B cell (primary cell): ENCODE results near the gene KCNAB3. TPM values are rescaled to one million over a fixed set of nuclear protein-coding genes. Genes with fewer than 3 reads are reported as not detected.

ENCODE experiments used
- ATAC-seq: fragments of 200-7000 bp; cut with Tn5 transposase; one replicate; pipeline ENCODE4 v1.10.0; 2021; ENCODE audit warnings: low read depth, mild to moderate bottlenecking, moderate number of reproducible peaks, moderate library complexity
- CTCF ChIA-PET: fragments of 350-600 bp; sonication (Branson Sonifier 250); formaldehyde crosslinking; loops from one replicate; lab custom pipeline; 2021; ENCODE audit warnings: antibody characterized with exemption, inconsistent platforms; lab: Charles Lee
- POLR2A ChIA-PET: fragments of 350-600 bp; sonication (Branson Sonifier 250); formaldehyde crosslinking; loops from one replicate; lab custom pipeline; 2021; ENCODE audit warnings: antibody characterized with exemption; lab: Charles Lee
- DNase-seq: peaks from one replicate; pipeline ENCODE4 v3.0.0; 2013
- H2AFZ ChIP-seq: 2 replicates; pipeline ENCODE4 v1.6.1; 2012; ENCODE audit warnings: mild to moderate bottlenecking, low read depth, low read length; ENCODE audit not compliant: insufficient read depth, poor library complexity, severe bottlenecking
- H3K27ac ChIP-seq, 2 donors: 1 replicate in 1 of 2; 2 replicates in 1 of 2; pipeline ENCODE4 v1.5.1; 2012 to 2013; ENCODE audit warnings: low read length in 2 of 2, mild to moderate bottlenecking in 2 of 2, moderate library complexity in 1 of 2
- H3K27me3 ChIP-seq, 4 experiments: fragments of 200-600 bp in 1 of 4; sonication (generic) in 1 of 4; replicated peaks in 1 of 4; 1 replicate in 2 of 4; 2 replicates in 2 of 4; pipeline versions ENCODE4 v1.6.1 to v1.7.0; 2013 to 2016; ENCODE audit warnings: low read length in 3 of 4, mild to moderate bottlenecking in 2 of 4, mixed read lengths in 1 of 4, moderate library complexity in 1 of 4; ENCODE audit not compliant: insufficient read depth in 4 of 4, control insufficient read depth in 3 of 4; ENCODE audit errors: control extremely low read depth in 1 of 4
- H3K36me3 ChIP-seq, 2 experiments: replicated peaks in 1 of 2; 1 replicate in 1 of 2; 2 replicates in 1 of 2; pipeline versions ENCODE4 v1.6.1 to v1.7.1; 2013; ENCODE audit warnings: low read length in 1 of 2; ENCODE audit not compliant: insufficient read depth in 2 of 2, control insufficient read depth in 1 of 2; ENCODE audit errors: control extremely low read depth in 1 of 2, extremely low read depth in 1 of 2
- H3K4me1 ChIP-seq, 2 donors: fragments of 200-600 bp in 1 of 2; sonication (generic) in 1 of 2; 1 replicate in 1 of 2; 2 replicates in 1 of 2; pipeline versions ENCODE4 v1.5.1 to v1.6.1; 2013 to 2017; ENCODE audit warnings: low read length in 2 of 2; ENCODE audit not compliant: control insufficient read depth in 2 of 2, insufficient read depth in 2 of 2
- H3K4me2 ChIP-seq: replicated peaks from 2 replicates; pipeline ENCODE3; 2012; ENCODE audit warnings: mild to moderate bottlenecking, low read depth, low read length; ENCODE audit not compliant: poor library complexity, severe bottlenecking
- H3K4me3 ChIP-seq, 5 experiments: fragments of 200-600 bp in 1 of 5; sonication (generic) in 1 of 5; 1 replicate in 3 of 5; 2 replicates in 2 of 5; pipeline versions ENCODE4 v1.5.1 to v1.7.0; 2011 to 2016; ENCODE audit warnings: low read length in 4 of 5, mild to moderate bottlenecking in 4 of 5, low read depth in 2 of 5, control low read depth in 1 of 5, moderate library complexity in 1 of 5; ENCODE audit not compliant: insufficient read depth in 1 of 5; ENCODE audit errors: control extremely low read depth in 1 of 5, extremely low read depth in 1 of 5
- H3K79me2 ChIP-seq: fragments of 200-600 bp; sonication (generic); one replicate; pipeline ENCODE4 v1.6.0; 2016; ENCODE audit warnings: low read length; ENCODE audit not compliant: control insufficient read depth, insufficient read depth
- H3K9ac ChIP-seq: fragments of 200-600 bp; sonication (generic); 2 replicates; pipeline ENCODE4 v1.6.1; 2017; ENCODE audit warnings: mild to moderate bottlenecking, low read length, moderate library complexity
- H3K9me3 ChIP-seq, 3 donors: one replicate each; pipeline versions ENCODE4 v1.6.1 to v1.7.1; 2013; ENCODE audit warnings: low read length in 2 of 3; ENCODE audit not compliant: control insufficient read depth in 2 of 3, insufficient read depth in 1 of 3; ENCODE audit errors: control extremely low read depth in 1 of 3
- H4K20me1 ChIP-seq: 2 replicates; pipeline ENCODE4 v1.6.0; 2012; ENCODE audit warnings: mild to moderate bottlenecking, low read length; ENCODE audit not compliant: insufficient read depth, control insufficient read depth, poor library complexity, severe bottlenecking
- H3K27ac Mint-ChIP-seq: one replicate; pipeline ENCODE4 v1.8.0; 2021; ENCODE audit warnings: mixed read lengths
- H3K27me3 Mint-ChIP-seq: one replicate; pipeline ENCODE4 v1.8.0; 2021; ENCODE audit warnings: mixed read lengths
- H3K4me1 Mint-ChIP-seq: one replicate; pipeline ENCODE4 v1.8.0; 2021; ENCODE audit warnings: mixed read lengths
- H3K4me3 Mint-ChIP-seq: one replicate; pipeline ENCODE4 v1.8.0; 2021; ENCODE audit warnings: mixed read lengths
- H3K9me3 Mint-ChIP-seq: one replicate; pipeline ENCODE4 v1.8.0; 2022; ENCODE audit warnings: mixed read lengths; ENCODE audit not compliant: insufficient read depth
- CTCF ChIP-seq: fragments of 200-600 bp; IDR thresholded peaks from one replicate; pipeline ENCODE4 v1.8.0; 2022; ENCODE audit warnings: antibody characterized with exemption, mild to moderate bottlenecking
- EZH2 ChIP-seq: IDR thresholded peaks from 2 replicates; pipeline ENCODE4 v1.6.1; 2012; ENCODE audit warnings: borderline replicate concordance, low read depth, mild to moderate bottlenecking, moderate library complexity, low read length; ENCODE audit not compliant: insufficient read depth, poor library complexity, severe bottlenecking
- WGBS: methylation state at CpG from one replicate; pipeline ENCODE4 v1.1.5; 2013; ENCODE audit warnings: missing lambda C conversion rate; ENCODE audit not compliant: insufficient coverage; 5-methylcytosine and 5-hydroxymethylcytosine counted together
- intact Hi-C: fragments of 100-400 bp; cut with micrococcal nuclease; formaldehyde crosslinking; loops from one replicate; pipeline ENCODE4 v1.10.0; 2022
- polyA plus RNA-seq: library from polyadenylated mRNA; depleted of rRNA; stranded (reverse); fragments of >200 nt; gene quantifications from 2 replicates; pipeline ENCODE4 v1.2.3, GENCODE V29; 2012
- total RNA-seq, 2 donors: library from RNA; stranded (reverse); fragments of 120-200 nt in 1 of 2; gene quantifications; 1 replicate in 1 of 2; 2 replicates in 1 of 2; pipeline versions ENCODE4 v1.2.3 to v1.2.4, GENCODE V29; 2013 to 2022

KCNAB3 gene
- total and polyA plus RNA-seq, 2 donors (not counting 1 experiment from before 2014, with no cell fraction given): 11.4 to 16.3 TPM

GRCh38 chr17:7884581-7885366, 44.9 kb downstream of the KCNAB3 start:
- Histone ChIP-seq H2AFZ (peak overlapping the region; percentile 43), H4K20me1 (no peaks in the 10 kb centered on the region), H3K4me2 (peak overlapping the region; percentile 86), H3K27me3 (no peaks in the 10 kb centered on the region), H3K4me1 (peaks cover 40 to 54% of the 10 kb centered on the region in 2 donors), H3K27ac (peak overlapping the region in 1 of 2 donors; percentile 33), H3K79me2 (peaks cover 17% of the 10 kb centered on the region), H3K9ac (peak overlapping the region; percentile 68), H3K9me3 (no peaks in the 10 kb centered on the region), H3K4me3 (peak overlapping the region in 4 of 5 experiments; percentile 65 to 81 (median 76)), H3K36me3 (no peaks in the 10 kb centered on the region)
- intact Hi-C loops: loop anchor here (10.0 kb wide), 1 partner anchor 140 kb away; no protein-coding TSS in a partner anchor
- ATAC-seq (peak; percentile 1), DNase-seq (peak; percentile 64)
- CTCF ChIA-PET: interaction anchor here (1.0 kb wide), 1 partner anchor 27 kb away, joined by 3 read pairs; the partner anchor contains the start of genes CYB5D1 and NAA38
- peak overlapping the region; percentile 78 for H3K27ac Mint-ChIP-seq
- no peaks in the 10 kb centered on the region for H3K27me3 Mint-ChIP-seq
- under 1% methylated on average over 39 of the region's 100 CpGs for WGBS
- H3K4me1 Mint-ChIP-seq: peaks cover 3% of the 10 kb centered on the region
- POLR2A ChIA-PET: interaction anchor here (0.7 to 1.3 kb wide), 3 partner anchors 28 to 51 kb away, joined by 3 to 4 read pairs (median 3); partner anchors contain the start of gene NAA38
- peak overlapping the region; percentile 75 for H3K4me3 Mint-ChIP-seq
- TF ChIP-seq EZH2 (no peak), CTCF (no peak)
- H3K9me3 Mint-ChIP-seq: no peaks in the 10 kb centered on the region
